Measurements from ENCODE around the gene ZFYVE21. TPM values are rescaled to one million over a fixed set of nuclear protein-coding genes. Genes with fewer than 3 reads are reported as not detected.

ZFYVE21 gene
- total RNA-seq (39.4 and 59.2 TPM in 2 replicates), polyA plus RNA-seq (51.3 and 55.2 TPM in 2 replicates)

GRCh38 chr14:103715052-103716000, at the start of gene ZFYVE21, which contains the start of gene XRCC3:
ZFYVE21 (plus strand) TSS chr14:103715810; CDS start chr14:103715842, 32 bp downstream.
XRCC3 (minus strand) TSS chr14:103715451; CDS start chr14:103711087, 4,364 bp downstream.
- Histone ChIP-seq H3K4me1 (ENCODE audit: insufficient read depth) (peaks cover 16% of the 10 kb centered on the region), H2AFZ (peak within 1 kb of the TSS; percentile 39)
- under 1% methylated on average over 61 of the region's 121 CpGs for WGBS (ENCODE audit: low lambda C conversion rate, missing lambda C conversion rate)

GRCh38 chr14:103667671-103668070, 47.9 kb upstream of the ZFYVE21 start:
- Histone ChIP-seq H3K79me2 (peaks cover 14% of the 10 kb centered on the region), H3K4me3 (no peak overlapping the region), H3K36me3 (replicated peaks; ENCODE audit: insufficient read depth, low read depth) (no peaks in the 10 kb centered on the region), H4K20me1 (ENCODE audit: insufficient read depth, poor library complexity, severe bottlenecking) (no peaks in the 10 kb centered on the region), H3K4me2 (no peak overlapping the region), H3K27me3 (no peaks in the 10 kb centered on the region), H2AFZ (no peak overlapping the region), H3K9me2 (replicated peaks; ENCODE audit: insufficient read depth) (no peaks in the 10 kb centered on the region), H3K4me1 (ENCODE audit: insufficient read depth) (no peaks in the 10 kb centered on the region), H3K27ac (no peak overlapping the region), H3K9me3 (ENCODE audit: low read depth) (no peaks in the 10 kb centered on the region)
- TF ChIP-seq EZH2 (IDR thresholded peaks at IDR 0.05; ENCODE audit: borderline replicate concordance) (no peak), CTCF (IDR thresholded peaks at IDR 0.05; ENCODE audit: poor library complexity) (no peak), EZH2phosphoT487 (IDR thresholded peaks at IDR 0.05; ENCODE audit: low read depth, severe bottlenecking, unreplicated experiment) (no peak)
- no peak for DNase-seq (ENCODE audit: low spot score)
- 96% methylated on average over 4 of the region's 4 CpGs for WGBS (ENCODE audit: low lambda C conversion rate, missing lambda C conversion rate)

More at GRCh38 chr14:103715052-103716000, at the start of gene ZFYVE21, which contains the start of gene XRCC3:
- Histone ChIP-seq H3K79me2 (peaks cover 52% of the 10 kb centered on the region), H3K4me2 (peak within 1 kb of the TSS; percentile 99), H4K20me1 (ENCODE audit: insufficient read depth, poor library complexity, severe bottlenecking) (peaks cover 34% of the 10 kb centered on the region), H3K27me3 (no peaks in the 10 kb centered on the region), H3K4me3 (peak within 1 kb of the TSS; percentile 94), H3K9me2 (replicated peaks; ENCODE audit: insufficient read depth) (no peaks in the 10 kb centered on the region), H3K36me3 (replicated peaks; ENCODE audit: insufficient read depth, low read depth) (no peaks in the 10 kb centered on the region), H3K9me3 (ENCODE audit: low read depth) (no peaks in the 10 kb centered on the region), H3K27ac (peak within 1 kb of the TSS; percentile 69)
- peak; percentile 100 for DNase-seq (ENCODE audit: low spot score)
- no peak for TF ChIP-seq CTCF (IDR thresholded peaks at IDR 0.05; ENCODE audit: poor library complexity)
- no peak for TF ChIP-seq EZH2 (IDR thresholded peaks at IDR 0.05; ENCODE audit: borderline replicate concordance)
- TF ChIP-seq EZH2phosphoT487 (IDR thresholded peaks at IDR 0.05; ENCODE audit: low read depth, severe bottlenecking, unreplicated experiment), result no peak

- no peak overlapping the region for H3K4me3 ChIP-seq
These were observed 47.5 kb upstream of the ZFYVE21 start for GRCh38 chr14:103668117-103668516.

More at GRCh38 chr14:103668117-103668516, 47.5 kb upstream of the ZFYVE21 start:
- TF ChIP-seq CTCF (IDR thresholded peaks at IDR 0.05; ENCODE audit: poor library complexity) (no peak), EZH2phosphoT487 (IDR thresholded peaks at IDR 0.05; ENCODE audit: low read depth, severe bottlenecking, unreplicated experiment) (no peak)
- no peak for DNase-seq (ENCODE audit: low spot score)
- H3K27me3 ChIP-seq, result no peaks in the 10 kb centered on the region
- H3K79me2 ChIP-seq, result peaks cover 14% of the 10 kb centered on the region
- H3K27ac ChIP-seq, result no peak overlapping the region
- H4K20me1 ChIP-seq (ENCODE audit: insufficient read depth, poor library complexity, severe bottlenecking), result no peaks in the 10 kb centered on the region
- H3K36me3 ChIP-seq (replicated peaks; ENCODE audit: insufficient read depth, low read depth), result no peaks in the 10 kb centered on the region
- H3K4me1 ChIP-seq (ENCODE audit: insufficient read depth), result no peaks in the 10 kb centered on the region
- H3K4me2 ChIP-seq, result no peak overlapping the region
- H3K9me3 ChIP-seq (ENCODE audit: low read depth), result no peaks in the 10 kb centered on the region
- no peak overlapping the region for H2AFZ ChIP-seq
- WGBS (ENCODE audit: low lambda C conversion rate, missing lambda C conversion rate), result 97% methylated on average over 3 of the region's 3 CpGs
- H3K9me2 ChIP-seq (replicated peaks; ENCODE audit: insufficient read depth), result no peaks in the 10 kb centered on the region

Measured in hepatocyte (in vitro differentiated cells).